ENCODE data around the gene DDX59. TPM values are rescaled to one million over a fixed set of nuclear protein-coding genes. Genes with fewer than 3 reads are reported as not detected.
A peak's percentile ranks its signal among the peaks of the same experiment; 100 is the strongest.

Gene DDX59
- total RNA-seq, 1 experiment from 2014 or later, result 19.3 TPM

GRCh38 chr1:200644021-200644420, 25.7 kb downstream of the DDX59 start:
- no TSS peak for BruUV-seq (replicated peaks)
- intact Hi-C loops (cut with micrococcal nuclease; ENCODE audit: unreplicated experiment), result no loop called here
- peaks cover 17% of the 10 kb centered on the region for H3K4me1 Mint-ChIP-seq (ENCODE audit: low read depth, unreplicated experiment)
- H3K27me3 Mint-ChIP-seq (ENCODE audit: unreplicated experiment), result no peaks in the 10 kb centered on the region
- no peak overlapping the region for H3K4me3 Mint-ChIP-seq (ENCODE audit: low read depth, unreplicated experiment)
- TF ChIP-seq CTCF (IDR thresholded peaks at IDR 0.05; ENCODE audit: unreplicated experiment), result no peak
- H3K9me3 Mint-ChIP-seq (ENCODE audit: low read depth, unreplicated experiment), result no peaks in the 10 kb centered on the region
- H3K36me3 Mint-ChIP-seq (ENCODE audit: insufficient read depth, unreplicated experiment), result peaks cover 5% of the 10 kb centered on the region
- no peak overlapping the region for H3K27ac Mint-ChIP-seq (ENCODE audit: unreplicated experiment)
- DNase-seq, result no peak
- CTCF ChIA-PET, result interaction anchor here (0.6 kb wide), 2 partner anchors 9 kb away, joined by 6 to 10 read pairs; no protein-coding TSS in a partner anchor

GRCh38 chr1:200642481-200642880, 27.2 kb downstream of the DDX59 start:
- DNase-seq, result no peak
- Mint-ChIP-seq H3K4me3 (ENCODE audit: low read depth, unreplicated experiment) (no peak overlapping the region), H3K4me1 (ENCODE audit: low read depth, unreplicated experiment) (peaks cover 17% of the 10 kb centered on the region), H3K9me3 (ENCODE audit: low read depth, unreplicated experiment) (no peaks in the 10 kb centered on the region), H3K27ac (ENCODE audit: unreplicated experiment) (no peak overlapping the region), H3K36me3 (ENCODE audit: insufficient read depth, unreplicated experiment) (no peaks in the 10 kb centered on the region), H3K27me3 (ENCODE audit: unreplicated experiment) (no peaks in the 10 kb centered on the region)
- intact Hi-C loops (cut with micrococcal nuclease; ENCODE audit: unreplicated experiment), result no loop called here
- BruUV-seq (replicated peaks), result no TSS peak
- no peak for TF ChIP-seq CTCF (IDR thresholded peaks at IDR 0.05; ENCODE audit: unreplicated experiment)
- CTCF ChIA-PET, result interaction anchor here (2.1 kb wide), 1 partner anchor 27 kb away, joined by 10 read pairs; the partner anchor contains the start of gene DDX59

- H3K27ac Mint-ChIP-seq (ENCODE audit: unreplicated experiment), result peak overlapping the region; percentile 81
- CTCF ChIA-PET, result interaction anchor here (0.7 to 2.1 kb wide), 2 partner anchors 28 to 167 kb away, joined by 5 to 10 read pairs; partner anchors contain the start of gene DDX59
- no peaks in the 10 kb centered on the region for H3K27me3 Mint-ChIP-seq (ENCODE audit: unreplicated experiment)
- H3K9me3 Mint-ChIP-seq (ENCODE audit: low read depth, unreplicated experiment), result no peaks in the 10 kb centered on the region
- H3K4me1 Mint-ChIP-seq (ENCODE audit: low read depth, unreplicated experiment), result peaks cover 17% of the 10 kb centered on the region
- no peaks in the 10 kb centered on the region for H3K36me3 Mint-ChIP-seq (ENCODE audit: insufficient read depth, unreplicated experiment)
- no peak for TF ChIP-seq CTCF (IDR thresholded peaks at IDR 0.05; ENCODE audit: unreplicated experiment)
- no peak for DNase-seq
- no TSS peak for BruUV-seq (replicated peaks)
- intact Hi-C loops (cut with micrococcal nuclease; ENCODE audit: unreplicated experiment), result no loop called here
- no peak overlapping the region for H3K4me3 Mint-ChIP-seq (ENCODE audit: low read depth, unreplicated experiment)
These were observed 28.7 kb downstream of the DDX59 start for GRCh38 chr1:200640963-200641401.

GRCh38 chr1:200640373-200640962, 29.2 kb downstream of the DDX59 start:
- peak overlapping the region; percentile 81 for H3K27ac Mint-ChIP-seq (ENCODE audit: unreplicated experiment)
- BruUV-seq (replicated peaks), result TSS peak; percentile 75
- peak overlapping the region; percentile 11 for H3K4me3 Mint-ChIP-seq (ENCODE audit: low read depth, unreplicated experiment)
- intact Hi-C loops (cut with micrococcal nuclease; ENCODE audit: unreplicated experiment), result no loop called here
- no peaks in the 10 kb centered on the region for H3K27me3 Mint-ChIP-seq (ENCODE audit: unreplicated experiment)
- no peaks in the 10 kb centered on the region for H3K9me3 Mint-ChIP-seq (ENCODE audit: low read depth, unreplicated experiment)
- H3K4me1 Mint-ChIP-seq (ENCODE audit: low read depth, unreplicated experiment), result peaks cover 17% of the 10 kb centered on the region
- no peak for TF ChIP-seq CTCF (IDR thresholded peaks at IDR 0.05; ENCODE audit: unreplicated experiment)
- H3K36me3 Mint-ChIP-seq (ENCODE audit: insufficient read depth, unreplicated experiment), result no peaks in the 10 kb centered on the region
- CTCF ChIA-PET, result interaction anchor here (2.1 kb wide), 1 partner anchor 29 kb away, joined by 10 read pairs; the partner anchor contains the start of gene DDX59
- DNase-seq, result no peak
